ENCODE results near the gene DHRS12.

DNA sequence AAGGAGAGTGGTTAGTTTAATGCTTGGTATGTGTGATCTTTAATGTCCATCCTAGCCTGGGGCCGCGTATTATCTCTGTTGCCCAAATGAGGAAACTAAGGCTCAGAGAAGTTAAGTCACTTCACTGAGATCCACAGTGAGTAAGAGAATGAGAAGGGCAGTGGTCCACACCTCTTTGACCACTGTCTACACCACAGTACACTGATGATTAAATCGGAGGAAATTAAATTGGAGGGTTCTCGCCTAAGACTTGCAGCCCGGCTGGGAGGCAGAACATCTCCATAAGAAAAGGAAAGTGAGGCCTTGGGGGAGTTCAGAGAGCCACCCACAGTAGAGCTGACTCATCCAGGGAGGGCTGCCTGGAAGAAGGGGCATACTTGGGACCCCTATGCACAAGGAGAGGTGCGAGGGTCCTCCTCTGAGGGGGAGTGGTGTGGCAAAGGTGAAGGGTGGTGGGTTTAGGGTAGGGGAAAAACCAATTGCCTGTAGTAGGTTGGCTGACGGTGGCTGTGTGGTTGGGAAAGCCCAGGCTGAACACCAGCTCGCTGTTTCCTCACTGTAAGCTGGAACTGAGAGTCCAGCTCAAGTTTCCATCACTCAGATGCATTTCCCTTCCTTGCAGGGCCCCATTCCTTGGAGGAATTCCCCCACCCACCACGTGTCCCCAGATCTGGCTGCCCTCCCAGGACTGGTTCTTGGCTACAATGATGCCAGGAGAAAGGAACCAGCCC is 15.0 kb upstream of the DHRS12 start:
- TF ChIP-seq, protein P1, sequence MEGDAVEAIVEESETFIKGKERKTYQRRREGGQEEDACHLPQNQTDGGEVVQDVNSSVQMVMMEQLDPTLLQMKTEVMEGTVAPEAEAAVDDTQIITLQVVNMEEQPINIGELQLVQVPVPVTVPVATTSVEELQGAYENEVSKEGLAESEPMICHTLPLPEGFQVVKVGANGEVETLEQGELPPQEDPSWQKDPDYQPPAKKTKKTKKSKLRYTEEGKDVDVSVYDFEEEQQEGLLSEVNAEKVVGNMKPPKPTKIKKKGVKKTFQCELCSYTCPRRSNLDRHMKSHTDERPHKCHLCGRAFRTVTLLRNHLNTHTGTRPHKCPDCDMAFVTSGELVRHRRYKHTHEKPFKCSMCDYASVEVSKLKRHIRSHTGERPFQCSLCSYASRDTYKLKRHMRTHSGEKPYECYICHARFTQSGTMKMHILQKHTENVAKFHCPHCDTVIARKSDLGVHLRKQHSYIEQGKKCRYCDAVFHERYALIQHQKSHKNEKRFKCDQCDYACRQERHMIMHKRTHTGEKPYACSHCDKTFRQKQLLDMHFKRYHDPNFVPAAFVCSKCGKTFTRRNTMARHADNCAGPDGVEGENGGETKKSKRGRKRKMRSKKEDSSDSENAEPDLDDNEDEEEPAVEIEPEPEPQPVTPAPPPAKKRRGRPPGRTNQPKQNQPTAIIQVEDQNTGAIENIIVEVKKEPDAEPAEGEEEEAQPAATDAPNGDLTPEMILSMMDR (conservative IDR thresholded peaks at IDR 0.05 in 1 of 2, IDR thresholded peaks at IDR 0.05 in 1 of 2; ENCODE audit: extremely low read depth in 1 of 2, insufficient read depth in 1 of 2, low read depth in 1 of 2, low read length in 2 of 2): no peak
- TF ChIP-seq EZH2 (IDR thresholded peaks at IDR 0.05; ENCODE audit: borderline replicate concordance, low read length): no peak

All from mammary epithelial cell (primary cell).